ENCODE data around the gene SPTSSB.

SPTSSB gene

GRCh38 chr3:161347726-161348125 lies 23.6 kb downstream of the SPTSSB start:
- H3K4me3 ChIP-seq (ENCODE audit: low read length), result no peak overlapping the region
- no peak overlapping the region for H3K27ac ChIP-seq (ENCODE audit: low read depth, low read length)
- H3K4me1 ChIP-seq (ENCODE audit: control insufficient read depth, insufficient read depth, low read length), result no peaks in the 10 kb centered on the region
- no peaks in the 10 kb centered on the region for H3K27me3 ChIP-seq (ENCODE audit: control insufficient read depth, insufficient read depth, low read length)
- H3K36me3 ChIP-seq (ENCODE audit: control insufficient read depth, insufficient read depth, low read length), result no peaks in the 10 kb centered on the region
- H3K9ac ChIP-seq (ENCODE audit: low read length), result no peak overlapping the region

GRCh38 chr3:161345023-161345422 lies 26.3 kb downstream of the SPTSSB start:
- Histone ChIP-seq H3K4me3 (ENCODE audit: low read length) (no peak overlapping the region), H3K27ac (ENCODE audit: low read depth, low read length) (no peak overlapping the region), H3K4me1 (ENCODE audit: control insufficient read depth, insufficient read depth, low read length) (no peaks in the 10 kb centered on the region), H3K27me3 (ENCODE audit: control insufficient read depth, insufficient read depth, low read length) (no peaks in the 10 kb centered on the region), H3K9ac (ENCODE audit: low read length) (no peak overlapping the region), H3K36me3 (ENCODE audit: control insufficient read depth, insufficient read depth, low read length) (no peaks in the 10 kb centered on the region)

- Histone ChIP-seq H3K4me3 (ENCODE audit: low read length) (no peak overlapping the region), H3K27ac (ENCODE audit: low read depth, low read length) (no peak overlapping the region), H3K9ac (ENCODE audit: low read length) (no peak overlapping the region), H3K27me3 (ENCODE audit: control insufficient read depth, insufficient read depth, low read length) (no peaks in the 10 kb centered on the region), H3K4me1 (ENCODE audit: control insufficient read depth, insufficient read depth, low read length) (no peaks in the 10 kb centered on the region), H3K36me3 (ENCODE audit: control insufficient read depth, insufficient read depth, low read length) (no peaks in the 10 kb centered on the region)
Measured at GRCh38 chr3:161343986-161344385, 27.3 kb downstream of the SPTSSB start.

GRCh38 chr3:161343540-161343939 lies 27.8 kb downstream of the SPTSSB start:
- no peak overlapping the region for H3K9ac ChIP-seq (ENCODE audit: low read length)
- no peaks in the 10 kb centered on the region for H3K27me3 ChIP-seq (ENCODE audit: control insufficient read depth, insufficient read depth, low read length)
- H3K36me3 ChIP-seq (ENCODE audit: control insufficient read depth, insufficient read depth, low read length), result no peaks in the 10 kb centered on the region
- H3K4me1 ChIP-seq (ENCODE audit: control insufficient read depth, insufficient read depth, low read length), result no peaks in the 10 kb centered on the region
- H3K4me3 ChIP-seq (ENCODE audit: low read length), result no peak overlapping the region
- H3K27ac ChIP-seq (ENCODE audit: low read depth, low read length), result no peak overlapping the region

GRCh38 chr3:161342629-161343028 lies 28.7 kb downstream of the SPTSSB start:
- H3K27me3 ChIP-seq (ENCODE audit: control insufficient read depth, insufficient read depth, low read length), result no peaks in the 10 kb centered on the region
- no peak overlapping the region for H3K27ac ChIP-seq (ENCODE audit: low read depth, low read length)
- no peaks in the 10 kb centered on the region for H3K4me1 ChIP-seq (ENCODE audit: control insufficient read depth, insufficient read depth, low read length)
- no peak overlapping the region for H3K4me3 ChIP-seq (ENCODE audit: low read length)
- no peaks in the 10 kb centered on the region for H3K36me3 ChIP-seq (ENCODE audit: control insufficient read depth, insufficient read depth, low read length)
- H3K9ac ChIP-seq (ENCODE audit: low read length), result no peak overlapping the region

GRCh38 chr3:161339517-161340500 lies 31.5 kb downstream of the SPTSSB start:
- H3K4me1 ChIP-seq (ENCODE audit: control insufficient read depth, insufficient read depth, low read length), result no peaks in the 10 kb centered on the region
- H3K27ac ChIP-seq (ENCODE audit: low read depth, low read length), result no peak overlapping the region
- no peak overlapping the region for H3K9ac ChIP-seq (ENCODE audit: low read length)
- H3K4me3 ChIP-seq (ENCODE audit: low read length), result no peak overlapping the region
- no peaks in the 10 kb centered on the region for H3K36me3 ChIP-seq (ENCODE audit: control insufficient read depth, insufficient read depth, low read length)
- no peaks in the 10 kb centered on the region for H3K27me3 ChIP-seq (ENCODE audit: control insufficient read depth, insufficient read depth, low read length)

GRCh38 chr3:161337311-161337710 lies 34.0 kb downstream of the SPTSSB start:
- Histone ChIP-seq H3K27ac (ENCODE audit: low read depth, low read length) (no peak overlapping the region), H3K36me3 (ENCODE audit: control insufficient read depth, insufficient read depth, low read length) (no peaks in the 10 kb centered on the region), H3K4me1 (ENCODE audit: control insufficient read depth, insufficient read depth, low read length) (no peaks in the 10 kb centered on the region), H3K4me3 (ENCODE audit: low read length) (no peak overlapping the region), H3K9ac (ENCODE audit: low read length) (no peak overlapping the region), H3K27me3 (ENCODE audit: control insufficient read depth, insufficient read depth, low read length) (no peaks in the 10 kb centered on the region)

- Histone ChIP-seq H3K4me1 (ENCODE audit: control insufficient read depth, insufficient read depth, low read length) (no peaks in the 10 kb centered on the region), H3K27ac (ENCODE audit: low read depth, low read length) (no peak overlapping the region), H3K27me3 (ENCODE audit: control insufficient read depth, insufficient read depth, low read length) (no peaks in the 10 kb centered on the region), H3K36me3 (ENCODE audit: control insufficient read depth, insufficient read depth, low read length) (no peaks in the 10 kb centered on the region), H3K4me3 (ENCODE audit: low read length) (no peak overlapping the region), H3K9ac (ENCODE audit: low read length) (no peak overlapping the region)
Measured at GRCh38 chr3:161336661-161337060, 34.7 kb downstream of the SPTSSB start.

- Histone ChIP-seq H3K27ac (ENCODE audit: low read depth, low read length) (no peak overlapping the region), H3K9ac (ENCODE audit: low read length) (no peak overlapping the region)
Measured at GRCh38 chr3:161333696-161334095, 37.6 kb downstream of the SPTSSB start.

GRCh38 chr3:161332792-161333191 lies 38.5 kb downstream of the SPTSSB start:
- Histone ChIP-seq H3K27me3 (ENCODE audit: control insufficient read depth, insufficient read depth, low read length) (no peaks in the 10 kb centered on the region), H3K4me1 (ENCODE audit: control insufficient read depth, insufficient read depth, low read length) (no peaks in the 10 kb centered on the region), H3K4me3 (ENCODE audit: low read length) (no peak overlapping the region), H3K36me3 (ENCODE audit: control insufficient read depth, insufficient read depth, low read length) (no peaks in the 10 kb centered on the region), H3K27ac (ENCODE audit: low read depth, low read length) (no peak overlapping the region), H3K9ac (ENCODE audit: low read length) (no peak overlapping the region)

More at GRCh38 chr3:161333696-161334095, 37.6 kb downstream of the SPTSSB start:
- no peaks in the 10 kb centered on the region for H3K36me3 ChIP-seq (ENCODE audit: control insufficient read depth, insufficient read depth, low read length)
- no peaks in the 10 kb centered on the region for H3K4me1 ChIP-seq (ENCODE audit: control insufficient read depth, insufficient read depth, low read length)
- no peak overlapping the region for H3K4me3 ChIP-seq (ENCODE audit: low read length)
- no peaks in the 10 kb centered on the region for H3K27me3 ChIP-seq (ENCODE audit: control insufficient read depth, insufficient read depth, low read length)

GRCh38 chr3:161325059-161325458 lies 46.3 kb downstream of the SPTSSB start:
- no peak overlapping the region for H3K4me3 ChIP-seq (ENCODE audit: low read length)
- H3K9ac ChIP-seq (ENCODE audit: low read length), result no peak overlapping the region
- H3K4me1 ChIP-seq (ENCODE audit: control insufficient read depth, insufficient read depth, low read length), result no peaks in the 10 kb centered on the region
- no peaks in the 10 kb centered on the region for H3K36me3 ChIP-seq (ENCODE audit: control insufficient read depth, insufficient read depth, low read length)
- no peak overlapping the region for H3K27ac ChIP-seq (ENCODE audit: low read depth, low read length)
- no peaks in the 10 kb centered on the region for H3K27me3 ChIP-seq (ENCODE audit: control insufficient read depth, insufficient read depth, low read length)

GRCh38 chr3:161323926-161324621 lies 47.2 kb downstream of the SPTSSB start:
- no peaks in the 10 kb centered on the region for H3K36me3 ChIP-seq (ENCODE audit: control insufficient read depth, insufficient read depth, low read length)
- H3K27me3 ChIP-seq (ENCODE audit: control insufficient read depth, insufficient read depth, low read length), result no peaks in the 10 kb centered on the region
- no peaks in the 10 kb centered on the region for H3K4me1 ChIP-seq (ENCODE audit: control insufficient read depth, insufficient read depth, low read length)
- H3K27ac ChIP-seq (ENCODE audit: low read depth, low read length), result no peak overlapping the region
- H3K4me3 ChIP-seq (ENCODE audit: low read length), result no peak overlapping the region
- no peak overlapping the region for H3K9ac ChIP-seq (ENCODE audit: low read length)

Measured in rectal smooth muscle tissue (tissue), 1 donor.